Astrocyte of the spinal cord (primary cell): ENCODE results near the gene SMARCA4.
A peak's percentile ranks its signal among the peaks of the same experiment; 100 is the strongest.
"Not testable (repeated sequence)": the region's sequence is repeated elsewhere in the genome, so short reads cannot be mapped to it uniquely, and the experiment has no call there.

ENCODE experiments used
- DNase-seq: peaks from one replicate; pipeline ENCODE4 v3.0.0; 2011; ENCODE audit warnings: low read depth, low spot score
- H3K4me3 ChIP-seq: 2 replicates; pipeline ENCODE4 v1.5.1; 2011; ENCODE audit warnings: low read depth, mild to moderate bottlenecking, low read length, moderate library complexity
- CTCF ChIP-seq: IDR thresholded peaks from 2 replicates; pipeline ENCODE4 v1.5.1; 2012; ENCODE audit warnings: low read depth, mild to moderate bottlenecking, low read length, inconsistent platforms
- in situ Hi-C: cut with HindIII; loops from 2 replicates; pipeline ENCODE4 v1.10.0; 2017; ENCODE audit warnings: low sequenced_read_pairs

The SMARCA4 gene

DNA sequence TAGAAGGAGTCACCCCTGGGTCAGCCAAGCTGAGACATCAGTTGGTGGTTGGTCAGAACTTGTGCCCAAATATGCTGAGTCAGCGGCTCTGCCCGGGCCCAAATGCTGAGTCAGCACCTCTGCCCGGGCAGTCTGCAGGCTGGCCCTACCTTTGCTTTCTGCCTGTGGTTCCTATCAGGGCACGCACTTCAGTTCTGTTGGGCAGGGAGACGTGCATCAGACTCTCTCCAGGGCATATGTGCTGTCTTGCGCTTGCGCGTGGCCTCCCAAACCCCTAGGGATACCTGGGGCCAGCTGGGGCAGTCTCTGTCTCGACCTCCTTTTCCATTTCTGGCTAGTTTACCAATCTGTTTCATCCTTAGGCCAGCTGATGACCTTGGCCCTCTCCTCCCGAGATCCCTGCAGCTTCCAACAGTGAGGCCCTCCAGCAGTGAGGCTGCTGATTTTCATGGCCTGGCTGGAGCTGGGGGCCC lies 104.0 kb downstream of the SMARCA4 start:
- DNase-seq, result peak; percentile 23
- in situ Hi-C loops, result no loop called here
- TF ChIP-seq CTCF, result no peak

DNA sequence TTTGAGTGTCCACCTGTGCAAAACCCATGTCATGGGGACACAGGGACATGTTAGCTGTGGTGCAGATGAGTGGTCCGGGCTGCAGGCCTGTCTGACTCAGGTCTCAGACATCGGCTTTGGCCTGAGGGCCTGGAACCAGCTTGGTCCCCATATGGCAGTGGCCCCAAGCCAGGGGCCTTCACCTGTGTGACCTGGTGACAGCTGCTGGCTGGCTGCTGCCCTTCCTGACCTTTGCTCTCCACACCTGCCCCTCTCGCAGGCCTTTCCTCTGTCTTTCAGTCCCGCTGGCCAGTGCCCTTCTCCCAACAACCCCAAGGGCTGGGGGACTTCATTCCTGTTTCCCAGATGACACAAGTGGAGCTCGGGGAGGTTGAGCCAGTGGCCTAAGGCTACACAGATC lies 105.5 kb downstream of the SMARCA4 start:
- no peak for DNase-seq
- no peak overlapping the region for H3K4me3 ChIP-seq
- in situ Hi-C loops, result no loop called here
- TF ChIP-seq CTCF, result no peak

More for the DNA sequence above, 104.0 kb downstream of the SMARCA4 start:
- no peak overlapping the region for H3K4me3 ChIP-seq

- in situ Hi-C loops, result no loop called here
- TF ChIP-seq CTCF, result no peak
- H3K4me3 ChIP-seq, result no peak overlapping the region
- DNase-seq, result no peak
These were observed 106.7 kb downstream of the SMARCA4 start for GRCh38 chr19:11067356-11068113.

GRCh38 chr19:11069561-11069960 lies 108.7 kb downstream of the SMARCA4 start:
- H3K4me3 ChIP-seq, result no peak overlapping the region
- no peak for DNase-seq
- TF ChIP-seq CTCF, result no peak
- in situ Hi-C loops, result no loop called here

DNA sequence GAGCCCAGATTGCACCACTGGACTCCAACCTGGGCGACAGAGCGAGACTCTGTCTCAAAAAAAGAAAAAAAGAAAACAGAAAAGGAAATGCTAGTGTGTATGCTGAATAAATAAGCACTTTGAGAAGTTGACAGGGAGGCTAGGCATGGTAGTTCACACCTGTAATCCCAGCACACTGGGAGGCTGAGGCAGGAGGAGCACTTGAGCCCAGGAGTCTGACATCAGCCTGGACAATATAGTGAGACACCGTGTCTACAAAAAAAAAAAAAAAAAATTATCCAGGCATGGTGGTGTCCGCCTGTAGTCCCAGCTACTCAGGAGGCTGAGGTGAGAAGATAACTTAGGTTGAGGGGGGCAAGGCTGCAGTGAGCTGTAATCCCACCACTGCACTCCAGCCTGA lies 109.3 kb downstream of the SMARCA4 start:
- DNase-seq, result no peak
- in situ Hi-C loops, result no loop called here
- no peak for TF ChIP-seq CTCF
- H3K4me3 ChIP-seq, result no peak overlapping the region

- H3K4me3 ChIP-seq, result no peak overlapping the region
- DNase-seq, result no peak
- no peak for TF ChIP-seq CTCF
- in situ Hi-C loops, result no loop called here
These were observed 112.7 kb downstream of the SMARCA4 start for GRCh38 chr19:11073568-11073967.

DNA sequence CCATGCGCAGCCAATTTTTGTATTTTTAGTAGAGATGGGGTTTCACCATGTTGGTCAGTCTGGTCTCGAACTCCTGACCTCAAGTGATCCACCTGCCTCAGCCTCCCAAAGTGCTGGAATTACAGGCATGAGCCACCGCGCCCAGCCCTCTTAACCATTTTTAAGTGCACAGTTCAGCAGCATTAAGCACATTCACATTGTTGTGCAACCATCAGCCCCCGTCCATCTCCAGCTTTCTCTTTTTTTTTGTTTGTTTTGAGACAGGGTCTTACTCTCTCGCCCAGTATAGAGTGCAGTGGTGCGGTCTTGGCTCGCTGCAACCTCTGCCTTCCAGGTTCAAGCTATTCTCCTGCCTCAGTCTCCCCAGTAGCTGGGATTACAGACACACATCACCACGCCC lies 116.0 kb downstream of the SMARCA4 start:
- in situ Hi-C loops, DNase-seq, H3K4me3 ChIP-seq: not testable (repeated sequence)
